VCaP (cell line): Measurements from ENCODE around the gene SMYD3.

Source experiments
- H3K27ac ChIP-seq: fragments of 450-650 bp; 2 replicates; pipeline ENCODE4 v1.5.1; 2017
- TF ChIP-seq, protein P1 (sequence below): fragments of 450-650 bp; conservative IDR thresholded peaks from 2 replicates; pipeline ENCODE4 v1.5.1; 2017; ENCODE audit warnings: mild to moderate bottlenecking, moderate library complexity

The SMYD3 gene

GRCh38 chr1:246304484-246305259 lies 202.4 kb downstream of the SMYD3 start:
- TF ChIP-seq, protein P1, sequence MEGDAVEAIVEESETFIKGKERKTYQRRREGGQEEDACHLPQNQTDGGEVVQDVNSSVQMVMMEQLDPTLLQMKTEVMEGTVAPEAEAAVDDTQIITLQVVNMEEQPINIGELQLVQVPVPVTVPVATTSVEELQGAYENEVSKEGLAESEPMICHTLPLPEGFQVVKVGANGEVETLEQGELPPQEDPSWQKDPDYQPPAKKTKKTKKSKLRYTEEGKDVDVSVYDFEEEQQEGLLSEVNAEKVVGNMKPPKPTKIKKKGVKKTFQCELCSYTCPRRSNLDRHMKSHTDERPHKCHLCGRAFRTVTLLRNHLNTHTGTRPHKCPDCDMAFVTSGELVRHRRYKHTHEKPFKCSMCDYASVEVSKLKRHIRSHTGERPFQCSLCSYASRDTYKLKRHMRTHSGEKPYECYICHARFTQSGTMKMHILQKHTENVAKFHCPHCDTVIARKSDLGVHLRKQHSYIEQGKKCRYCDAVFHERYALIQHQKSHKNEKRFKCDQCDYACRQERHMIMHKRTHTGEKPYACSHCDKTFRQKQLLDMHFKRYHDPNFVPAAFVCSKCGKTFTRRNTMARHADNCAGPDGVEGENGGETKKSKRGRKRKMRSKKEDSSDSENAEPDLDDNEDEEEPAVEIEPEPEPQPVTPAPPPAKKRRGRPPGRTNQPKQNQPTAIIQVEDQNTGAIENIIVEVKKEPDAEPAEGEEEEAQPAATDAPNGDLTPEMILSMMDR: no peak
- H3K27ac ChIP-seq: no peak overlapping the region

DNA sequence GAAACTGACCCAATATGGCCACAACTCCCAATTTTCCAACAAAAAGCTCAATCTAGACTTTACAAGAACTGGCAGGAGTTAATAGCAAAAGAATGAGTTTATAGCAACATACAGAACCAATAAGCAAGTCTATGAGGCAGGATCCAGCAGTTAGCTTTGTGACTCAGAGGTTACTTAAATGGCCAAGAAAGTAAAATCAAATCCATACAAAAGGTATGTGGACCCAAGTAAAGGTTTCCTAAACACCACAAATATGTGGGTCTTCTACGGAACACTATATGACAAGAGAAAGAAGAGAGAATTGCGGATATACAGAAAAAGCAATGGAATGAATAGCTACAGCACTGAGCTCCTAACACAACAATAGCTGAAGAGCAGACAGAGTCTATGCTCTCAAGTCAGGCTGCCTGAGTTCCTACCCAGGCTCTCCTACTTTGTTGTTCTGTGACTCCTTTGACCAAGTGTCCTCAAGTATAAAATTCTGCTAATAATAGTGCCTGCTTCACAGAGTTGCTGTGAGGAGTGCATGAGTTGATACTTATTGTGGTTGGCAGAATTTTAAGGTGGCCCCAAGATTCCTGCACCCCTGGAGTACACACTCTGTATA lies 204.3 kb downstream of the SMYD3 start:
- H3K27ac ChIP-seq: peak overlapping the region; percentile 91
- TF ChIP-seq, protein P1: no peak

DNA sequence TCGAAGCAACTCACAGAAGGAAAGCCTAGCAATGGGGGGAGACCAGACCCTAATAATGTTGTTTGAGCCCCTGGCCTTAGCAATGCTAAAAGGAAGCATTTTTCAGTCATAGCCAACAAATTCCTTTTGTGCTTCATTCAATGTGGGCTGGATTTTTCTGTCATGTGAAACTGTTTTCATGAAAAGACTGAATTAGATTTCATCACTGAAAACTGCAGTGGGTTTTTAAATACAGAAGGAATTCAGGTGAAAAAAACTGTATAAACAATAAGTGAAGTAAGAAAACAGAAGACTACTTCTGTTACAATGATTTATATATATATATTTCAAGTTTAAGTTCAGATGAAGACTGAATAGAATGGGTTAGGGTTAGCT lies 204.8 kb downstream of the SMYD3 start:
- TF ChIP-seq, protein P1: no peak
- H3K27ac ChIP-seq: peak overlapping the region; percentile 91

GRCh38 chr1:246301553-246302250 lies 205.4 kb downstream of the SMYD3 start:
- TF ChIP-seq, protein P1: no peak
- peak overlapping the region; percentile 91 for H3K27ac ChIP-seq

GRCh38 chr1:246300626-246301549 lies 206.2 kb downstream of the SMYD3 start:
- TF ChIP-seq, protein P1: no peak

DNA sequence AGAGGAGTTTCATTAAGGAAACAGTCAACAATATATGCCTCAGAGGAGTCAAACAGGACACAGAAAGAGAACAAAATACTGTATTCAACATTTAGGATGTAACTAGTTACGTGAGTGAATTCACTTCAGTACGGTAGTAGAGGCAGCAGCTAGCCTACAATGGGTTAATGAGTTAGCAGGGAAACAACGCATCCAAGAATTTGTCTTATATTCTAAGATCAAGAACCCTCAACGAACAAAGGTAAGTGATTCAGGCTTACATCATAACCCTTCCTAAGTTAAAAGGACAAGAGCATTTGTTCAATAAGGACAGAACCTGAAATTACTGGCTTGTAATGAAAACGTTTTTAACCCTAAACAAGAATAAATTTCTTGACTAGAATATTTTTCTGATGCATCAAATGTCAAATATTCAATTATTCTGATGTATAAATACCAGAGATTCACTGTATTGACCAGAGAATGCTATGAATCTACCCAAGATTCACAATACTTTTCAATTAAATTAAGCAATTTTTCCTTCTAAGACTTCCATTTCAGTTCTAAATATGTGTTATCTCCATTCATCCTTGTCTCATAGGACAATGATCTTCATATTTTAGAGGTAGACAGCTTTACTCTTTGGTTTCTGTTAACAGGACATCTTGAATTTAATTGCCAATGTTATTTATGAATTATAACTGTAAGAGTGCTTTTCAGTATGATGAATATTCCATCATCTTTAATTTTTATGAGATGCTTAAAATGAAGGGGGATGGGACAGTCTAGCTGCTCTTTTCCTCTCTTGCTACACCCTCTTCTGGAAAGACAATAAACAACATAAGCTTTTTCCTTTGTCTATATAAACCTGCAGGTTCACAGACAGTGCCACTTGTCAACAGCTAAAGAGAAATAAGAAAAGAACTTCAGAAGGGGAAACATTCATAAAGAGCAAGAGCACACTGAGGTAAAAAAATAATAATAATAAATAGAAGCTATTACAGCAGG lies 209.5 kb downstream of the SMYD3 start:
- TF ChIP-seq, protein P1: peak; percentile 49

More at GRCh38 chr1:246300626-246301549, 206.2 kb downstream of the SMYD3 start:
- H3K27ac ChIP-seq: peak overlapping the region; percentile 91

More for the DNA sequence above, 209.5 kb downstream of the SMYD3 start:
- H3K27ac ChIP-seq: peak overlapping the region; percentile 91; the same call in 1 of the 2 replicates
